ENCODE results near the gene TREH. TPM values are rescaled to one million over a fixed set of nuclear protein-coding genes. Genes with fewer than 3 reads are reported as not detected.

The TREH gene
- polyA plus RNA-seq, 3 donors = not detected

DNA sequence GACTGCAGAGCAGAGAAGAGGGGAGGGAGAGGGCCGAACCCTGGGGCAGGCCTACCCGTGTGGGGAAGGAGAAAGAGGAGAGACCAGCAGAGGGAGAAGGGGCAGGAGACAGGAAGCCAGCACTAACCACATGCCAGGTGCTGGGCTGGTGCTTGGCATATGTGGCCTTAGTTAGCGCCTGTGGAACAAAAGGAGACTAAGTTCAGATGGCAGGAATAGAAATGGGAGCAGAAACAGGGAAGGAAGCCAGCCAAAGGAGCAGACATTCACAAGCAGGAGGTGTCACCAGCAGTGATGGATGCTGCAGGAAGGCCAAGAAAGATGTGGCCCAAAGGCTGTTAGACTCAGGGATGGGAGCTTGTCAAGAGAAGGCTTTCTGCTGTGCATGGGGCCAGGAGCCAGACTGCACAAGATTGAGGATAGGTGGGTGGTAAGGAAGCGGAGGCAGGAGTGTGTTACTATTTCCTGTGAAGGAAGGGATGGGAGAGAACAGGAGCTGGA is 26.7 kb downstream of the TREH start:
- H3K36me3 Mint-ChIP-seq = no peaks in the 10 kb centered on the region
- H3K27me3 Mint-ChIP-seq (ENCODE audit: low read depth in 3 of 3) = peaks cover 0 to 9% (median 0%) of the 10 kb centered on the region in 3 donors
- H3K4me1 ChIP-seq (ENCODE audit: control insufficient read depth in 1 of 2, insufficient read depth in 2 of 2, low read length in 2 of 2) = no peaks in the 10 kb centered on the region
- no peaks in the 10 kb centered on the region for H3K9me3 Mint-ChIP-seq
- H2AFZ ChIP-seq (ENCODE audit: insufficient read depth, low read depth, low read length, poor library complexity, severe bottlenecking) = no peak overlapping the region
- H3K9ac ChIP-seq (ENCODE audit: insufficient read depth, low read length, poor library complexity, severe bottlenecking) = no peak overlapping the region
- no peaks in the 10 kb centered on the region for H3K4me1 Mint-ChIP-seq
- H3K79me2 ChIP-seq (ENCODE audit: insufficient read depth, low read length) = no peaks in the 10 kb centered on the region
- H3K4me3 ChIP-seq (replicated peaks in 1 of 3; ENCODE audit: low read depth in 2 of 3, low read length in 3 of 3) = no peak overlapping the region
- TF ChIP-seq, protein P1, sequence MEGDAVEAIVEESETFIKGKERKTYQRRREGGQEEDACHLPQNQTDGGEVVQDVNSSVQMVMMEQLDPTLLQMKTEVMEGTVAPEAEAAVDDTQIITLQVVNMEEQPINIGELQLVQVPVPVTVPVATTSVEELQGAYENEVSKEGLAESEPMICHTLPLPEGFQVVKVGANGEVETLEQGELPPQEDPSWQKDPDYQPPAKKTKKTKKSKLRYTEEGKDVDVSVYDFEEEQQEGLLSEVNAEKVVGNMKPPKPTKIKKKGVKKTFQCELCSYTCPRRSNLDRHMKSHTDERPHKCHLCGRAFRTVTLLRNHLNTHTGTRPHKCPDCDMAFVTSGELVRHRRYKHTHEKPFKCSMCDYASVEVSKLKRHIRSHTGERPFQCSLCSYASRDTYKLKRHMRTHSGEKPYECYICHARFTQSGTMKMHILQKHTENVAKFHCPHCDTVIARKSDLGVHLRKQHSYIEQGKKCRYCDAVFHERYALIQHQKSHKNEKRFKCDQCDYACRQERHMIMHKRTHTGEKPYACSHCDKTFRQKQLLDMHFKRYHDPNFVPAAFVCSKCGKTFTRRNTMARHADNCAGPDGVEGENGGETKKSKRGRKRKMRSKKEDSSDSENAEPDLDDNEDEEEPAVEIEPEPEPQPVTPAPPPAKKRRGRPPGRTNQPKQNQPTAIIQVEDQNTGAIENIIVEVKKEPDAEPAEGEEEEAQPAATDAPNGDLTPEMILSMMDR (IDR thresholded peaks at IDR 0.05) = no peak
- no peak overlapping the region for H3K27ac ChIP-seq (ENCODE audit: low read depth in 1 of 2, low read length in 2 of 2)
- no peak overlapping the region for H3K4me2 ChIP-seq (replicated peaks; ENCODE audit: extremely low read depth, low read length, poor library complexity, severe bottlenecking)
- intact Hi-C loops (cut with micrococcal nuclease) = no loop called here
- peak overlapping the region in 1 of 7 donors; percentile 58 for H3K27ac Mint-ChIP-seq
- WGBS (ENCODE audit: insufficient coverage) = 8% methylated on average over 3 of the region's 4 CpGs
- no peak for DNase-seq
- H3K4me3 Mint-ChIP-seq = no peak overlapping the region
- no peaks in the 10 kb centered on the region for H3K9me3 ChIP-seq (replicated peaks in 1 of 2; ENCODE audit: control insufficient read depth in 1 of 2, insufficient read depth in 1 of 2, low read length in 2 of 2)
- H4K20me1 ChIP-seq (ENCODE audit: insufficient read depth, low read length) = no peaks in the 10 kb centered on the region
- no peaks in the 10 kb centered on the region for H3K27me3 ChIP-seq (ENCODE audit: control insufficient read depth in 2 of 2, insufficient read depth in 2 of 2, low read length in 2 of 2)
- H3K36me3 ChIP-seq (replicated peaks in 1 of 2; ENCODE audit: control insufficient read depth in 1 of 2, insufficient read depth in 2 of 2, low read length in 2 of 2) = no peaks in the 10 kb centered on the region

DNA sequence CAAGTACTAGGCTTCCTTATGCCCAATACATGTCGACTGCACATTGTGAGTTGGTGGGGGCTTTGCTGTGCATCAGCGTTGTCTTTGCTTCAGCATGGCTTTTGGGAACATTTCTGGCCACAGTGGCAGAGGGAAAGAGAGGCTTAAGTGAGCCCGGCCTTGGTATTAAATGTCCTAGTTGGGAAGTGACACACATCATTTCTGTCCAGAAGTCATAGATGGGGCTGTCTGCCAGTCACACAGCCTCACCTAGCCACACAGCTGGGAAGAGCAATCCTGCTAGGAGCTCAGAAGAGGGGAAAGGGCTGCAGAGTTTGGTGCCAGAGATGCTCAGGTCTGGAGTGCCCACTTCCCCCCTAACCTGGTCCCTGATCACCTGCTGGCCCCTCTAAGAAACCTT is 27.6 kb downstream of the TREH start:
- Mint-ChIP-seq H3K27ac (no peak overlapping the region), H3K9me3 (no peaks in the 10 kb centered on the region), H3K27me3 (ENCODE audit: low read depth in 3 of 3) (peaks cover 0 to 9% (median 0%) of the 10 kb centered on the region in 3 donors), H3K4me3 (no peak overlapping the region), H3K4me1 (no peaks in the 10 kb centered on the region), H3K36me3 (no peaks in the 10 kb centered on the region)
- Histone ChIP-seq H3K27ac (ENCODE audit: low read depth in 1 of 2, low read length in 2 of 2) (no peak overlapping the region), H3K4me3 (replicated peaks in 1 of 3; ENCODE audit: low read depth in 2 of 3, low read length in 3 of 3) (no peak overlapping the region), H3K4me2 (replicated peaks; ENCODE audit: extremely low read depth, low read length, poor library complexity, severe bottlenecking) (no peak overlapping the region), H3K79me2 (ENCODE audit: insufficient read depth, low read length) (no peaks in the 10 kb centered on the region), H3K4me1 (ENCODE audit: control insufficient read depth in 1 of 2, insufficient read depth in 2 of 2, low read length in 2 of 2) (no peaks in the 10 kb centered on the region), H3K9ac (ENCODE audit: insufficient read depth, low read length, poor library complexity, severe bottlenecking) (no peak overlapping the region), H2AFZ (ENCODE audit: insufficient read depth, low read depth, low read length, poor library complexity, severe bottlenecking) (no peak overlapping the region), H3K9me3 (replicated peaks in 1 of 2; ENCODE audit: control insufficient read depth in 1 of 2, insufficient read depth in 1 of 2, low read length in 2 of 2) (no peaks in the 10 kb centered on the region), H3K36me3 (replicated peaks in 1 of 2; ENCODE audit: control insufficient read depth in 1 of 2, insufficient read depth in 2 of 2, low read length in 2 of 2) (no peaks in the 10 kb centered on the region), H3K27me3 (ENCODE audit: control insufficient read depth in 2 of 2, insufficient read depth in 2 of 2, low read length in 2 of 2) (no peaks in the 10 kb centered on the region), H4K20me1 (ENCODE audit: insufficient read depth, low read length) (no peaks in the 10 kb centered on the region)
- TF ChIP-seq, protein P1 (IDR thresholded peaks at IDR 0.05) = no peak
- DNase-seq = no peak
- intact Hi-C loops (cut with micrococcal nuclease) = no loop called here
- 80% methylated on average over 2 of the region's 3 CpGs for WGBS (ENCODE audit: insufficient coverage)

All from CD14-positive monocyte (primary cell).